Muscle of back (tissue), 13 donors: ENCODE results near the gene LRRC37B. TPM values are rescaled to one million over a fixed set of nuclear protein-coding genes. Genes with fewer than 3 reads are reported as not detected.
A peak's percentile ranks its signal among the peaks of the same experiment; 100 is the strongest.
"Not testable (repeated sequence)": the region's sequence is repeated elsewhere in the genome, so short reads cannot be mapped to it uniquely, and the experiment has no call there.

Experiments used
- DNase-seq, 3 donors: peaks; one replicate each; pipeline versions ENCODE4 v3.0.0 to v3.0.0-alpha.2; 2013
- long read RNA-seq, 9 donors: transcript quantifications; one replicate each; lab custom pipeline, GENCODE V29; 2026
- polyA plus RNA-seq, 10 donors: library from polyadenylated mRNA; unstranded; fragments of 120-200 nt; gene quantifications; one replicate each; pipeline ENCODE4 v1.2.1, GENCODE V29; 2013; ENCODE audit not compliant: insufficient read length in 10 of 10

LRRC37B gene
- polyA plus RNA-seq = 10 to 100 TPM in 7 of 10 donors, 1 to 10 TPM in 3; 8.1 to 17.7 (median 10.9) TPM
- long read RNA-seq, donor 1 = 0 reads
- long read RNA-seq, donor 2, partial matches to known transcripts = 0 of 1 reads
- long read RNA-seq, donor 2, other reads (novel, unspliced or antisense) = 0 of 1 reads
- long read RNA-seq, donor 3 = 0 reads
- long read RNA-seq, donor 4 = 0 reads
- long read RNA-seq, donor 5, partial matches to known transcripts = 0 of 1 reads
- long read RNA-seq, donor 5, other reads (novel, unspliced or antisense) = 0 of 1 reads
- long read RNA-seq, donor 6 = 0 reads
- long read RNA-seq, donor 7, partial matches to known transcripts = 0 of 2 reads
- long read RNA-seq, donor 7, other reads (novel, unspliced or antisense) = 0 of 2 reads
- long read RNA-seq, donor 8, partial matches to known transcripts = 0 of 1 reads
- long read RNA-seq, donor 8, other reads (novel, unspliced or antisense) = 0 of 1 reads
- long read RNA-seq, donor 9 = 0 reads

- peak; percentile 76 to 94 (median 84) for DNase-seq
Measured at GRCh38 chr17:32006957-32007462, at the start of gene LRRC37B. LRRC37B (plus strand) TSS chr17:32007383; CDS start chr17:32021393, 14,010 bp downstream.

GRCh38 chr17:31964131-31964530 lies 43.1 kb upstream of the LRRC37B start:
- DNase-seq = not testable (repeated sequence)

DNA sequence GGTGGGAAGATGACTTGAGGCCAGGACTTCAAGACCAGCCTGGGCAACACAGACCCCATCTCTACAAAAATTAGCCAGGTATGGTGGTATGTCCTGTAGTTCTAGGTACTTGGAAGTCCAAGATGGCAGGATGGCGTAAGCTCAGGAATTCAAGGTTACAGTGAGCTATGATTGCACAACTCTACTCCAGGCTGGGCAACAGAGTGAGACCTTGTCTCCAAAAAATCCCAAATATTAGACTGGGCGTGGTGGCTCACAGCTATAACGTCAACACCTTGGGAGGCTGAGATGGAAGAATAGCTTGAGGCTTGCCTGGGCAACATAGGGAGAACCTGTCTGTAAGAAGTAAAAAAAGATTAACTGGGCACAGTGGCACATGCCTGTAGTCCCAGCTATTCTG lies 39.5 kb upstream of the LRRC37B start:
- DNase-seq = no peak

GRCh38 chr17:31970416-31970815 lies 36.8 kb upstream of the LRRC37B start:
- not testable (repeated sequence) for DNase-seq

- not testable (repeated sequence) for DNase-seq
Measured at GRCh38 chr17:31974269-31975071, 32.7 kb upstream of the LRRC37B start.

GRCh38 chr17:31975391-31975790 lies 31.8 kb upstream of the LRRC37B start:
- DNase-seq = not testable (repeated sequence)

- not testable (repeated sequence) for DNase-seq
Measured at GRCh38 chr17:31991821-31992220, 15.4 kb upstream of the LRRC37B start.

DNA sequence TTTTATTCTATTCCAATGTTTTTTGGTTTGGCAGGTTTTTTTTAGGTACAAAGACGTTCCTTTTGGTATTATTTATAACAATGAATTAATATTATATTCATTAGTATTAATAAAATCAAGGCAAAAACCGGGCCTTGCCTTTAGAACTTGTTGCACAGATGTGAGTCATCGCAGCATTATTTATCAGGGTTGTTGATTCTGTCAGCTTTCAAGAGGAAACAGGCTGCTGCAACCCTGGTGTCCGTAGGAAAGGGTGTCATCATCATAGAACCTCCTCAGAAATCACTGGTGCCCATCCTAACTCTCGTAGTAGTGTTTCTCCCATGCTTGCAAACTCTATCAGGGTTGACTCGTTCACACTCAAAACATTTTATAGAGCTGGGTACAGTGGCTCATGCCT lies 10.2 kb upstream of the LRRC37B start:
- DNase-seq = no peak

DNA sequence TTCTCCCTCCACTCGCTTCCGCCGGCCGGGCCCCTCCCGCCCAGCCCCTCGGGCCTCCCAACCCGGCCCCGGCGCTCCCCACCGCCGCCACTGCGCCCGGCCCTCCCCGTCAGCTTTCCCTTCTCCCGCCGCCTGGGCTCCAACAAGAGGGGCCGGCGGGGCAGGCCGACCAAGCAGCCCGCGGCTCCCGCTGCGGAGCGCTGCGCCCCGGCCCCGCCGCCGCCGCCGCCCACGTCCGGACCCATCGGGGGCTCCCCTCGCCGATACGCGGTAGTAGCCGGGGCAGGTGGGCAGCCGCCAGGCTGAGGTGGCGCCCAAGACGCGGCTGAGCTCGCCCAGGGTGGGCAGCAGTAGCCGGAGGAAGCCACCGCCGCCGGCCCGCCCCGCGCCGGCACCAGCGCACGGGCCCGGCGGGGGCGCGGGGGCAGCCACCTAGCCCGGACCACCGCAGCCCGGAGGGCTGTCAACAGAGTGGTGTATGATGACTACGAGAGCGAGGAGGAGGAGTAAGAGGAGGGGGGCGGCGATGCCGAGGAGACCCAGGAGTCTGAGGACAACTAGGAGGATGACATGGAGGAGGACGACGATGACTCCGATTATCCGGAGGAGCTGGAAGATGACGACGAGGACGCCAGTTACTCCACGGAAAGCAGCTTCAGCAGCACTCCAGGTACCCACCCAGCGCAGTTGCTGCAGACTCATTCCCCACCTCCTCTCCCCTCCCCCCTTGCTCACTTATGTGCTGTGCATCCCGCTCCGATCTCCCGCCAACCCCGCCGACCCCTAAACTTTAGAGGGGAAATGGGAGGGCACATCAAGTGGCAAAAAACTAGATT lies 498 bp downstream of the LRRC37B start:
- DNase-seq = peak; percentile 22 to 82 (median 55)

DNA sequence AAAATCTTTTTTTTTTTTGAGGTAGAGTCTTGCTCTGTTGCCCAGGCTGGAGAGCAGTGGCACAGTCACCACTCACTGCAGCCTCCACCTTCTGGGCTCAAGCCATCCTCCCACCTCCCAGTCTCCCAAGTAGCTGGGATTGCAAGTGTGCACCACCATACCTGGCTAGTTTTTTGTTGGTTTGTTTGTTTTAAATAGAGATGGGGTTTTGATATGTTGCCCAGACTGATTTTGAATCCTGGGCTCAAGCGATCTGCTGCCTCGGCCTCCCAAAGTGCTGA lies 2.0 kb downstream of the LRRC37B start:
- DNase-seq = no peak

DNA sequence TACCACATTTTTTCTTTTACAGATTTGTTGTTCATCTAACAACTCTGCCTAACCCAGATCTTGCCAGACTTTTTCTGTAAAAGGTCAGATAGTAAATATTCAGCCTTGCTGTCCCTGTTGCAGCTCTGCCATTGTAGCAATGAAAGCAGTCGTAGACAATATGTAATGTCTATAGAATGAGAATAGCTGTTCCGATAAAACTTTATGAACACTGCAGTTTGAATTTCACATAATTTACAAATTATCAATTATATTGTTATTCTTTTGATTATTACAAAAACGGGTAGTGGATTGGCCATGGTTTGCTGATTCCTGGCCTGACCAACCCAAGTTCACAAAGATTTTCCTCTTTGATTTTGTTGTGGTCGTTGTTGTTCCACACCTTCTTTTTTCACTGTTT lies 2.9 kb downstream of the LRRC37B start:
- no peak for DNase-seq

DNA sequence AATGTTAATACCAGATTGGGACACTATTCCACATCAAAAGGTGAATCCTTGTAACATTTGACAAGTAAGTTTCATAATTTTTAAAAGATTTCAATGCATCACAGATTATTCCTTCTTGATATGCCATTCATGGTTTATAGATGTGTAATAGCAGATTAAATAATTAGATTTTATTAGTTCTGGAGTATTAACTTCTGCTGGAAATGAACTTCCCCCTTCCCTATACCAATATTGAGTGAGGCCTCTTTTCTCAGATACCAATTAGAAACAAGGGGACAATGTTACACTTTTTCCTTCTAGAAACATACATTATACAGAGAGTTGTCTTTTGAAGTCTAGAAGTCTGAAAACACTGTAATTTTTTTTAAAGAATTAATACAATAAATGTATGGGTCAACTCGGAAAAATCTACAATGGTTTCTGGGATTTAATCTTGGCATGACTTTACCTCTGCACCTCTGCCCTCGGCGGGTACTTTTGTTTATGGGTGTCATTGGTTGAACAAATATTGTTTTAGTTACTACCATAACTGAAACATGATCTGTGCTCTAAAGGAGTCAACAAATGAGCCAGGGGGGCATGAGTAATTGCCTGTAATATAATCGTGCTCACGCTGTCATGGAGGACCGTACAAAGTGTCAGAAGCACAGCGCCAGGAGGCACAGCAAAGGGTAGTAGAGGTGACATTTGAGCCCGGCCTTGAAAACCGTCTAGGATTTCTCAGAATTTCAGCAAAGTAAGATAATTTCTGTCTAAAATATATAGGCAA lies 8.2 kb downstream of the LRRC37B start:
- no peak for DNase-seq

DNA sequence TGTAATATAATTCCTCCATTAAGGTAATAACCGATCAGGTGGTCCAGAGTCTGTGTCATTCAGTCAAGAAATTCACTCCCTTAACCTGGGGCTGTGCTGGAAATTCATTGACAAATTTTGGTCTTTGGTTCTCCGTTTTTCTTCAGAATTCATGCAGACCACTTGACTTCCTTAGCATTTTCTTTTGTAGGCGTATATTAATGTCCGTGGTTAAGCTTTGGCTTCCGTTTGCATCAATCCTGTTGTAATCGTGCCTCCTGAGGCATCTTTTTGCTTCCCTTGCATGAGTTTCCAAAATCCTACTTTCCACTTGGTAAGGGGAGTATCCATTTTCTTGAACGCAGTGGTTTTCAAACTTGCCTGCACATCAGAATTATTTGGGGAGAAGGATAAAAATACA lies 9.0 kb downstream of the LRRC37B start:
- DNase-seq = no peak

DNA sequence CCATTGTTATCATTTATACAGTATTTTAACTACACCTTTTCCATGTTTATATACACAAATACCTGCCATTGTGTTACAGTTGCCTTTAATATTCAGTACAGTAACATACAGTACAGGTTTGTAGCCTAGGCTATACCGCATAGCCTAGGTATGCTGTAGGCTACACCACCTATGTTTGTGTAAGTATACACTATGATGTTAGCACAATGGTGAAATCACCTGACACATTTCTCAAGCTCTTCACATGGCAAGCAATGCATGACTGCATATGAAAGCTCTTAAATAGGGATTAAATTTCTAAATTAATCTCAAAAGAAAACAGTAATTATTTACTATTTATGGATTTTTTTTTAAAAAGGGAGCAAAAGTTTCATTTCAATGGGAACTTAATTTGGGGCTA lies 12.0 kb downstream of the LRRC37B start:
- DNase-seq = no peak

- DNase-seq = no peak
Measured at GRCh38 chr17:32020943-32021614, 13.9 kb downstream of the LRRC37B start.

- no peak for DNase-seq
Measured at GRCh38 chr17:32021615-32021955, 14.4 kb downstream of the LRRC37B start.

- DNase-seq = not testable (repeated sequence)
Measured at GRCh38 chr17:32022554-32022953, 15.4 kb downstream of the LRRC37B start.

- DNase-seq = not testable (repeated sequence)
Measured at GRCh38 chr17:32027271-32027670, 20.1 kb downstream of the LRRC37B start.

- no peak for DNase-seq
Measured at GRCh38 chr17:32033223-32033622, 26.0 kb downstream of the LRRC37B start.

GRCh38 chr17:32033812-32034211 lies 26.6 kb downstream of the LRRC37B start:
- DNase-seq = not testable (repeated sequence)
